ENCODE data around the gene AGAP1.

DNA sequence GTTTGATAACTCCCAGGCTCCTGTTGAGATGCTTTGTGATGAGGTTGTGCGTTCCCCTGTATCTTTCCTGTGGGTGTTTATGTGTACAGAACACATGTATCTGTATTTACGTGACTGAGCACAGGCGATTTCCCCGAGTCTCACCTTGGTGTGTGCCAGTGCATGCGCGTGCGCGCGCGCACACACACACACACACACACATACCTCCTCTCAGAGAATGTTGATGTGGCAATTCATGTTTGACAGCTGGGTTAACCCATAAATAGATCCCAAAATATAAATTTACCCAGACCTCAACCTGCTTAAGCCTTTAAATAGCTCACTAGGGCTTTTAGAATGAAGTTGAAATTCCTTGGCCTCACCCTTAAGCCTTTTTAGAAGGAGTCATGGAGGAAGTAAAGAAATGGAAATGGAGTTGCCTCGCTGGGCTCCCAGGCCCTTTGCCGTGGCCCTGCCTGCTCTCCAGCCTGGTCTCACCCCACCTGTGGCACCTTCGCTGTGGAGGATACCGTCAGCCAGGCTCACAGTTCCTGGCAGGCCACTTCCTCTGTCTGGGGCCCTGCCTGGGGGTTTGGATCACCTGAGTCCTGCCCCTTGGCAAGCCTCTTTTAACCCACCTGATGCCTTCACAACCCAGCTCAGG is 20.3 kb downstream of the AGAP1 start:
- TF ChIP-seq, protein P1, sequence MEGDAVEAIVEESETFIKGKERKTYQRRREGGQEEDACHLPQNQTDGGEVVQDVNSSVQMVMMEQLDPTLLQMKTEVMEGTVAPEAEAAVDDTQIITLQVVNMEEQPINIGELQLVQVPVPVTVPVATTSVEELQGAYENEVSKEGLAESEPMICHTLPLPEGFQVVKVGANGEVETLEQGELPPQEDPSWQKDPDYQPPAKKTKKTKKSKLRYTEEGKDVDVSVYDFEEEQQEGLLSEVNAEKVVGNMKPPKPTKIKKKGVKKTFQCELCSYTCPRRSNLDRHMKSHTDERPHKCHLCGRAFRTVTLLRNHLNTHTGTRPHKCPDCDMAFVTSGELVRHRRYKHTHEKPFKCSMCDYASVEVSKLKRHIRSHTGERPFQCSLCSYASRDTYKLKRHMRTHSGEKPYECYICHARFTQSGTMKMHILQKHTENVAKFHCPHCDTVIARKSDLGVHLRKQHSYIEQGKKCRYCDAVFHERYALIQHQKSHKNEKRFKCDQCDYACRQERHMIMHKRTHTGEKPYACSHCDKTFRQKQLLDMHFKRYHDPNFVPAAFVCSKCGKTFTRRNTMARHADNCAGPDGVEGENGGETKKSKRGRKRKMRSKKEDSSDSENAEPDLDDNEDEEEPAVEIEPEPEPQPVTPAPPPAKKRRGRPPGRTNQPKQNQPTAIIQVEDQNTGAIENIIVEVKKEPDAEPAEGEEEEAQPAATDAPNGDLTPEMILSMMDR (IDR thresholded peaks at IDR 0.05): no peak
- TF ChIP-seq EZH2phosphoT487 (IDR thresholded peaks at IDR 0.05) (no peak), EZH2 (IDR thresholded peaks at IDR 0.05) (no peak)

Measured in neural progenitor cell (in vitro differentiated cells).